Colonic mucosa (tissue), 4 donors: Measurements from ENCODE around the gene THRB. TPM values are rescaled to one million over a fixed set of nuclear protein-coding genes. Genes with fewer than 3 reads are reported as not detected.

ENCODE experiments used
- DNase-seq: peaks from one replicate; pipeline ENCODE4 v3.0.0-alpha.2; 2020
- H3K27ac ChIP-seq: fragments of 200-600 bp; one replicate; pipeline ENCODE4 v1.8.0; 2021
- H3K27me3 ChIP-seq: fragments of 200-600 bp; one replicate; pipeline ENCODE4 v1.8.0; 2021
- H3K36me3 ChIP-seq: fragments of 200-600 bp; one replicate; pipeline ENCODE4 v1.8.0; 2021
- H3K4me1 ChIP-seq: fragments of 200-600 bp; one replicate; pipeline ENCODE4 v1.8.0; 2021; ENCODE audit warnings: mild to moderate bottlenecking
- H3K4me3 ChIP-seq: fragments of 200-600 bp; one replicate; pipeline ENCODE4 v1.8.0; 2021
- H3K9ac ChIP-seq, 2 donors: one replicate each; pipeline ENCODE4 v1.7.0; 2013; ENCODE audit warnings: control low read depth in 2 of 2, low read depth in 2 of 2, low read length in 2 of 2
- H3K9me3 ChIP-seq: fragments of 200-600 bp; one replicate; pipeline ENCODE4 v1.8.0; 2021
- CTCF ChIP-seq: fragments of 200-600 bp; IDR thresholded peaks from one replicate; pipeline ENCODE4 v1.8.0; 2022; ENCODE audit warnings: antibody characterized with exemption, mild to moderate bottlenecking
- intact Hi-C: fragments of 100-400 bp; cut with DNase I; formaldehyde crosslinking; loops from one replicate; pipeline ENCODE4 v1.14.1; 2022
- total RNA-seq, 2 donors: library from RNA; stranded (reverse); fragmentation: NEBNext Ultra II Directional in 1 of 2; extraction: Animal tissue kit (Norgen Biotek cat#: 25700) in 1 of 2; gene quantifications; one replicate each; pipeline ENCODE4 v1.2.1, GENCODE V29; 2021
- donor health status: healthy.
- donor health status: DM: no; HTN: no; CAD: no.
- donor health status: DM: no; HTN: no; CAD: no.

Gene THRB
- total RNA-seq, 2 donors from 2014 or later = 23.3 to 27.6 TPM

GRCh38 chr3:24462737-24463136, 31.9 kb downstream of the THRB start:
- no peak for DNase-seq

GRCh38 chr3:24460974-24461373, 33.7 kb downstream of the THRB start:
- intact Hi-C loops = no loop called here
- H3K9ac ChIP-seq = no peak overlapping the region
- DNase-seq = no peak
- no peak overlapping the region for H3K27ac ChIP-seq
- no peaks in the 10 kb centered on the region for H3K9me3 ChIP-seq
- no peaks in the 10 kb centered on the region for H3K36me3 ChIP-seq
- no peak overlapping the region for H3K4me3 ChIP-seq
- no peaks in the 10 kb centered on the region for H3K27me3 ChIP-seq
- TF ChIP-seq CTCF = no peak
- no peaks in the 10 kb centered on the region for H3K4me1 ChIP-seq

More at GRCh38 chr3:24462737-24463136, 31.9 kb downstream of the THRB start:
- no peaks in the 10 kb centered on the region for H3K9me3 ChIP-seq
- no peaks in the 10 kb centered on the region for H3K36me3 ChIP-seq
- intact Hi-C loops = no loop called here
- no peak overlapping the region for H3K27ac ChIP-seq
- H3K27me3 ChIP-seq = no peaks in the 10 kb centered on the region
- no peaks in the 10 kb centered on the region for H3K4me1 ChIP-seq
- no peak overlapping the region for H3K4me3 ChIP-seq
- no peak overlapping the region for H3K9ac ChIP-seq
- no peak for TF ChIP-seq CTCF

DNA sequence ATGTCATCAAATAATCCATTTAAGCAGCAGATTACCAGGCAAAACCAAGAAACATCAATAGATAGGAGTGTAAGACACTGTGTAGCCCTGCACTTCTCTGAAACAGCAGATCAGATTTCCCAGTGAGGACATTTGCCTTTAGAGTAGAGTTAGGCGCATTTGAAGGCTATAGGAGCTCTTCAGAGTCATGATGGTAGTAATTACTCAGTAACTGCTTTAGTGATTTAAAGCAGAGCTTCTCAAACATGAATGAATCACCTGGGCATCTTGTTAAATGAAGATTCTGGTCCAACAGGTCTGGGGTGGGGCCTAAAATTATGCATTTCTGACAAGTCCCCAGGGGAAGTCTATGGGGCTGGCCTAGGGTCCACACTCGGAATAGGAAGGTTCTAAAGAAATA, 36.9 kb downstream of the THRB start:
- H3K27ac ChIP-seq = no peak overlapping the region
- TF ChIP-seq CTCF = no peak

DNA sequence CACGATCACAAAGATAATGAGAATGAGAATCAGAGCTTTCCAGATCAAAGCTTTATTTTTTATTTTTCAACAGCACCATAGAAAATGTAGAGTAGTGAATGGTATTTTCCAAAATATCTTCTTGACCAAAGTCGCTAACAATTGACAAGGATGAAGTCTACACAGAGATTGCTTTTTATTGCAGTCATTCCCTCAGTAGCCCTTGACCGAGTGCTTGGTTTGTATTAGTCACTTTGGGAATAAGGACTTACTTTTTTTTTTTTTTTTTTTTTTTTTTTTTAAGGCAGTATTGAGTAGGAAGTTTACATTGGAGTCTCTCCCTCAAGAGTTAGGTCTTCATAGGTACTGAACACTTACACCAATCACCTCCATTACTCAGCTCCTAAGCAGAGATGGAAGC, 39.8 kb downstream of the THRB start:
- intact Hi-C loops = no loop called here
- H3K36me3 ChIP-seq = no peaks in the 10 kb centered on the region
- no peaks in the 10 kb centered on the region for H3K27me3 ChIP-seq
- H3K27ac ChIP-seq = peak overlapping the region; percentile 53
- H3K9me3 ChIP-seq = no peaks in the 10 kb centered on the region
- no peak overlapping the region for H3K9ac ChIP-seq
- no peak for DNase-seq
- H3K4me1 ChIP-seq = peaks cover 3% of the 10 kb centered on the region
- H3K4me3 ChIP-seq = no peak overlapping the region
- no peak for TF ChIP-seq CTCF

More for the DNA sequence above, 36.9 kb downstream of the THRB start:
- H3K9ac ChIP-seq = no peak overlapping the region
- intact Hi-C loops = no loop called here
- DNase-seq = no peak
- H3K36me3 ChIP-seq = no peaks in the 10 kb centered on the region
- H3K4me1 ChIP-seq = peaks cover 3% of the 10 kb centered on the region
- no peak overlapping the region for H3K4me3 ChIP-seq
- H3K27me3 ChIP-seq = no peaks in the 10 kb centered on the region
- H3K9me3 ChIP-seq = no peaks in the 10 kb centered on the region

DNA sequence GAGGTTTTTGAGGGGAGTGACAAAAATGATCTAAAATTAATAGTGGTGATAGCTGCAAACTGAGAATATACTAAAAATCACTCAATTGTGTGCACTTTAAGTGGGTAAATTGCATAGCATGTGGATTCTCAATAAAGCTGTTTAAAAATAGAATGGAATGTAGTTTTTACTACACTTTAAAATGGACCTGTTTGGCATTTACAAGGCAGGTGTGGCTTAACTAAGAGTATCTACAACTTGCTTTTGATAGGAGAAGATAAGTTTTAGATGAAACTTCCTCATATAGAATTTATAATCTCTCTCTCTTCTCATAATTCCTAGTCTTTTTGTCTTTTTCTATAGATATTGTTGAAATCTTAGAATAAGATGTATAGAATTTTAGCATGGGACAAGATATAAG, 40.3 kb downstream of the THRB start:
- no peak for DNase-seq
- peak overlapping the region; percentile 53 for H3K27ac ChIP-seq
- H3K27me3 ChIP-seq = no peaks in the 10 kb centered on the region
- no peak overlapping the region for H3K4me3 ChIP-seq
- TF ChIP-seq CTCF = no peak
- no peak overlapping the region for H3K9ac ChIP-seq
- H3K9me3 ChIP-seq = no peaks in the 10 kb centered on the region
- intact Hi-C loops = no loop called here
- peaks cover 3% of the 10 kb centered on the region for H3K4me1 ChIP-seq
- H3K36me3 ChIP-seq = no peaks in the 10 kb centered on the region
